Osteocyte (in vitro differentiated cells): Measurements from ENCODE around the gene RCOR1. TPM values are rescaled to one million over a fixed set of nuclear protein-coding genes. Genes with fewer than 3 reads are reported as not detected.

ENCODE experiments used
- DNase-seq: peaks from one replicate; pipeline ENCODE4 v3.0.0; 2021; ENCODE audit warnings: mixed read lengths; ENCODE audit not compliant: unreplicated experiment; ENCODE audit errors: extremely low spot score
- H3K27ac Mint-ChIP-seq: one replicate; pipeline ENCODE4 v1.8.0; 2021; ENCODE audit warnings: mild to moderate bottlenecking, mixed read lengths; ENCODE audit not compliant: unreplicated experiment
- H3K27me3 Mint-ChIP-seq: one replicate; pipeline ENCODE4 v1.8.0; 2021; ENCODE audit warnings: mixed read lengths; ENCODE audit not compliant: unreplicated experiment
- H3K36me3 Mint-ChIP-seq: one replicate; pipeline ENCODE4 v1.8.0; 2021; ENCODE audit warnings: mixed read lengths; ENCODE audit not compliant: unreplicated experiment
- H3K4me1 Mint-ChIP-seq: one replicate; pipeline ENCODE4 v1.8.0; 2021; ENCODE audit warnings: mixed read lengths; ENCODE audit not compliant: unreplicated experiment
- H3K4me3 Mint-ChIP-seq: one replicate; pipeline ENCODE4 v1.8.0; 2021; ENCODE audit warnings: mild to moderate bottlenecking, moderate library complexity, mixed read lengths; ENCODE audit not compliant: unreplicated experiment
- H3K9me3 Mint-ChIP-seq: one replicate; pipeline ENCODE4 v1.8.0; 2021; ENCODE audit warnings: mixed read lengths; ENCODE audit not compliant: unreplicated experiment
- total RNA-seq: library from RNA; stranded (reverse); gene quantifications from 2 replicates; pipeline ENCODE4 v1.2.1, GENCODE V29; 2021
- TF ChIP-seq, protein P1 (sequence below): fragments of 200-600 bp; sonication (generic); IDR thresholded peaks from 2 replicates; pipeline ENCODE4 v1.5.0; 2021; ENCODE audit warnings: antibody characterized with exemption, mild to moderate bottlenecking, moderate library complexity

RCOR1 gene
- total RNA-seq, 1 donor from 2014 or later = 23.6 TPM

GRCh38 chr14:102693006-102693755, 100.7 kb downstream of the RCOR1 start:
- Mint-ChIP-seq H3K4me3 (no peak overlapping the region), H3K27ac (no peak overlapping the region), H3K36me3 (no peaks in the 10 kb centered on the region), H3K4me1 (peaks cover 33% of the 10 kb centered on the region), H3K27me3 (no peaks in the 10 kb centered on the region), H3K9me3 (no peaks in the 10 kb centered on the region)
- DNase-seq = no peak
- TF ChIP-seq, protein P1, sequence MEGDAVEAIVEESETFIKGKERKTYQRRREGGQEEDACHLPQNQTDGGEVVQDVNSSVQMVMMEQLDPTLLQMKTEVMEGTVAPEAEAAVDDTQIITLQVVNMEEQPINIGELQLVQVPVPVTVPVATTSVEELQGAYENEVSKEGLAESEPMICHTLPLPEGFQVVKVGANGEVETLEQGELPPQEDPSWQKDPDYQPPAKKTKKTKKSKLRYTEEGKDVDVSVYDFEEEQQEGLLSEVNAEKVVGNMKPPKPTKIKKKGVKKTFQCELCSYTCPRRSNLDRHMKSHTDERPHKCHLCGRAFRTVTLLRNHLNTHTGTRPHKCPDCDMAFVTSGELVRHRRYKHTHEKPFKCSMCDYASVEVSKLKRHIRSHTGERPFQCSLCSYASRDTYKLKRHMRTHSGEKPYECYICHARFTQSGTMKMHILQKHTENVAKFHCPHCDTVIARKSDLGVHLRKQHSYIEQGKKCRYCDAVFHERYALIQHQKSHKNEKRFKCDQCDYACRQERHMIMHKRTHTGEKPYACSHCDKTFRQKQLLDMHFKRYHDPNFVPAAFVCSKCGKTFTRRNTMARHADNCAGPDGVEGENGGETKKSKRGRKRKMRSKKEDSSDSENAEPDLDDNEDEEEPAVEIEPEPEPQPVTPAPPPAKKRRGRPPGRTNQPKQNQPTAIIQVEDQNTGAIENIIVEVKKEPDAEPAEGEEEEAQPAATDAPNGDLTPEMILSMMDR = no peak

DNA sequence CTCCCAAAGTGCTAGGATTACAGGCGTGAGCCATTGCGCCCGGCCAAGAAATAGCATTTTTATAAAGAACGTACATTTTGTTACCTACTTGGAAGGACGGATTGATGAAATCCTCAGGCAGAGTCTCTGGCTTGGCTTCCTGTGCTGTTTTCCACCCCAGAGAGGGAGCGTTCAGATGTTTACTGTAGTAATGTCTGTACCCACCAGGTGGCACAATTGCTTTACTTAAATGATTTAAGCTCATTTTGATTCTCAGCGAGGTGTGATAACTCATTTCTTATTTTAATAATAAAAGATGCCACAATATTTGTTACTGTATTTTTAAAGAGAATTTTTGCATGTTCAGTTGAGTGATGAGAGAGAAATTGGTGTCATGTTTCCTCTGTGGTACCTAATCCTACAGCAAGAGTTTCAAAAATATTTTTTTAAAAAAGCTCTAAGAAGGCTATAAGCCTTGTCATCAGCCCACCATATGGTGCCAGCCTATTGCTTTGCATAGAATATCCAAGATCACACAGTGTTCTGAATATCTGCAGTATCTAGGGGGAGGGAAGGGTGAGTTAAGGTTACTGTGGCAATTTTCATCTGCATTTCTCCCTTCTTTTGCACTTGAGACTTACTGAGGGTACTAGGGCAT, 102.2 kb downstream of the RCOR1 start:
- Mint-ChIP-seq H3K4me3 (no peak overlapping the region), H3K27me3 (no peaks in the 10 kb centered on the region), H3K27ac (no peak overlapping the region), H3K9me3 (no peaks in the 10 kb centered on the region), H3K4me1 (peaks cover 37% of the 10 kb centered on the region), H3K36me3 (no peaks in the 10 kb centered on the region)
- TF ChIP-seq, protein P1 = peak; percentile 81
- no peak for DNase-seq

DNA sequence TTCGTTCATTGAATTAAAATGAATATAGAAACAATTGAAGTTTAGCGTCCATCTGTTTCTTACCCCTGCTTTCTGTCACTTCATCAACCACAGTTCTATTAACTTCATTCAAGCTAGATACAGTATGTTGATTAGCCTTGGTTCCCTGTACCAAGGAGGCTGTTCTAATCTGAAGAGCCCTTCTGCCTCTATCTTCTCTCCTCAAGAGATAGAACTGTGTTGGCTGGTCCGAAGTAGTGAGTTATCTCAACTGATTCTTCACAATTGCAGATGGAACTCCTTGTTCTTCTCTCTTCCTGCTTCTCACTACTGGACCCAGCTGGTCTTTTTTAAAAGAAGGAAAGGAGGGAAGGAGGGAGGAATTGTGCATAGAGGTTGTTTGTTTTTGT, 102.7 kb downstream of the RCOR1 start:
- no peak overlapping the region for H3K4me3 Mint-ChIP-seq
- no peak overlapping the region for H3K27ac Mint-ChIP-seq
- H3K9me3 Mint-ChIP-seq = no peaks in the 10 kb centered on the region
- TF ChIP-seq, protein P1 = no peak
- peaks cover 42% of the 10 kb centered on the region for H3K4me1 Mint-ChIP-seq
- H3K27me3 Mint-ChIP-seq = no peaks in the 10 kb centered on the region
- DNase-seq = no peak
- no peaks in the 10 kb centered on the region for H3K36me3 Mint-ChIP-seq

DNA sequence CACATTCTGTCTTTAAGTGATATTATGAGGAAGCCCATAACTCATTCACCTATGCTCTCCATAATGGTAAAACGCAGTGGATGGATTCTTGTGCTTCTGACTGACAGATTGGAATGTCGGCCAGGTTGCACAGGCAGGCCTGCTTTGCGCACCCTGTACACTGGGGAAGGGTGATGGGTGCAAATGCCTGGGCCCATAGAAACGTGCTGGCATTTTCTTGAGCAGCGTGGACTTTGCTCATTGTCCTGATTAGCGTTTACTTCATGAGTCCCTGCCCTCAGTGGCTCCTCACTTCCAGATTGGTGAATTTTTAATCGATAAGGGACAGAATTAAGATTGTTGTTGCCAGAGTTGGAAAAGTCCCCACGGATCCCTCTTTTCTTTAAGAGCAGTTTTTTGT, 103.9 kb downstream of the RCOR1 start:
- Mint-ChIP-seq H3K27ac (no peak overlapping the region), H3K36me3 (peaks cover 3% of the 10 kb centered on the region), H3K9me3 (no peaks in the 10 kb centered on the region), H3K4me1 (peaks cover 44% of the 10 kb centered on the region), H3K4me3 (no peak overlapping the region), H3K27me3 (no peaks in the 10 kb centered on the region)
- TF ChIP-seq, protein P1 = no peak
- DNase-seq = no peak

- H3K27me3 Mint-ChIP-seq = no peaks in the 10 kb centered on the region
- no peaks in the 10 kb centered on the region for H3K9me3 Mint-ChIP-seq
- H3K36me3 Mint-ChIP-seq = peaks cover 3% of the 10 kb centered on the region
- no peak overlapping the region for H3K4me3 Mint-ChIP-seq
- peak overlapping the region; percentile 11 for H3K27ac Mint-ChIP-seq
- DNase-seq = no peak
- H3K4me1 Mint-ChIP-seq = peaks cover 44% of the 10 kb centered on the region
- TF ChIP-seq, protein P1 = no peak
These were observed 104.5 kb downstream of the RCOR1 start for GRCh38 chr14:102696856-102697495.
